HCT116 (cell line): ENCODE measurements around the gene POPDC2.

Source experiments
- EGR1 ChIP-seq: IDR thresholded peaks from 2 replicates; pipeline ENCODE4 v1.6.1; 2012; ENCODE audit warnings: low read depth
- ELF1 ChIP-seq: IDR thresholded peaks from 2 replicates; pipeline ENCODE4 v1.6.1; 2012; ENCODE audit warnings: low read depth, borderline replicate concordance
- POLR2A ChIP-seq: IDR thresholded peaks from 2 replicates; pipeline ENCODE4 v1.7.0; 2011; ENCODE audit warnings: borderline replicate concordance; ENCODE audit not compliant: insufficient read depth, insufficient read length; ENCODE audit errors: extremely low read depth
- RAD21 ChIP-seq: IDR thresholded peaks from 2 replicates; pipeline ENCODE4 v1.6.1; 2012; ENCODE audit warnings: low read depth, mild to moderate bottlenecking
- SIN3A ChIP-seq: IDR thresholded peaks from 2 replicates; pipeline ENCODE4 v1.6.1; 2012; ENCODE audit warnings: low read depth
- YY1 ChIP-seq: IDR thresholded peaks from 2 replicates; pipeline ENCODE4 v1.6.1; 2011; ENCODE audit warnings: low read length, low read depth, moderate library complexity, mild to moderate bottlenecking; ENCODE audit not compliant: insufficient replicate concordance; ENCODE audit errors: extremely low read depth
- TF ChIP-seq, protein P1 (sequence below), 3 experiments: fragments of 200-600 bp in 1 of 3; sonication (generic) in 1 of 3; IDR thresholded peaks in 2 of 3; conservative IDR thresholded peaks in 1 of 3; 2 replicates each; pipeline ENCODE4 v1.5.1; 2012 to 2017; ENCODE audit warnings: low read depth in 2 of 3, low read length in 2 of 3, antibody characterized with exemption in 1 of 3, borderline replicate concordance in 1 of 3, control low read depth in 1 of 3, mild to moderate bottlenecking in 1 of 3, mixed read lengths in 1 of 3, mixed run types in 1 of 3, moderate library complexity in 1 of 3; ENCODE audit not compliant: insufficient read depth in 1 of 3
- TF ChIP-seq, protein P2 (sequence below): IDR thresholded peaks from 2 replicates; pipeline ENCODE4 v1.6.1; 2012

DNA sequence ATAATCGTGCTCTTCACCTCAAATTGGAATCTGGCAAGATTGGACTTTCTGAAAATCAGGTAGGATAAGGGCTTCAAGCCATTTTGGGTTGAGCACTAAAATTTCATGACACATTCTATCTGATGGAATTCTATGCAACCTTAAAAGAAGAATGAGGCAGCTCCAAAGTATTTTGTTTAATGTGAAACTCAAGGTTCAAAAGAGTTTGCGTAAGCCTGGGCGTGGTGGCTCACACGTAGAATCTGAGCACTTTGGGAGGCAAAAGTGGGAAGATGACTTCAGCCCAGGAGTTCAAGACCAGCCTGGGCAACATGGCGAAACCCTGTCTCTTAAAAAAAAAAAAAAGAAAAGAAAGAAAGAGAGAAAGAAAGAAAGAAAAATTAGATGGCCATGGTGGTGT is 66.3 kb downstream of the POPDC2 start:
- TF ChIP-seq RAD21 (no peak), POLR2A (no peak), ELF1 (no peak), SIN3A (no peak), EGR1 (no peak), YY1 (no peak)
- TF ChIP-seq, protein P1, sequence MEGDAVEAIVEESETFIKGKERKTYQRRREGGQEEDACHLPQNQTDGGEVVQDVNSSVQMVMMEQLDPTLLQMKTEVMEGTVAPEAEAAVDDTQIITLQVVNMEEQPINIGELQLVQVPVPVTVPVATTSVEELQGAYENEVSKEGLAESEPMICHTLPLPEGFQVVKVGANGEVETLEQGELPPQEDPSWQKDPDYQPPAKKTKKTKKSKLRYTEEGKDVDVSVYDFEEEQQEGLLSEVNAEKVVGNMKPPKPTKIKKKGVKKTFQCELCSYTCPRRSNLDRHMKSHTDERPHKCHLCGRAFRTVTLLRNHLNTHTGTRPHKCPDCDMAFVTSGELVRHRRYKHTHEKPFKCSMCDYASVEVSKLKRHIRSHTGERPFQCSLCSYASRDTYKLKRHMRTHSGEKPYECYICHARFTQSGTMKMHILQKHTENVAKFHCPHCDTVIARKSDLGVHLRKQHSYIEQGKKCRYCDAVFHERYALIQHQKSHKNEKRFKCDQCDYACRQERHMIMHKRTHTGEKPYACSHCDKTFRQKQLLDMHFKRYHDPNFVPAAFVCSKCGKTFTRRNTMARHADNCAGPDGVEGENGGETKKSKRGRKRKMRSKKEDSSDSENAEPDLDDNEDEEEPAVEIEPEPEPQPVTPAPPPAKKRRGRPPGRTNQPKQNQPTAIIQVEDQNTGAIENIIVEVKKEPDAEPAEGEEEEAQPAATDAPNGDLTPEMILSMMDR (IDR thresholded peaks at IDR 0.05 in 2 of 3, conservative IDR thresholded peaks at IDR 0.05 in 1 of 3; ENCODE audit: borderline replicate concordance in 1 of 3, insufficient read depth in 1 of 3, low read depth in 2 of 3, low read length in 2 of 3): no peak
- TF ChIP-seq, protein P2, sequence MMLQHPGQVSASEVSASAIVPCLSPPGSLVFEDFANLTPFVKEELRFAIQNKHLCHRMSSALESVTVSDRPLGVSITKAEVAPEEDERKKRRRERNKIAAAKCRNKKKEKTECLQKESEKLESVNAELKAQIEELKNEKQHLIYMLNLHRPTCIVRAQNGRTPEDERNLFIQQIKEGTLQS: no peak
